Common myeloid progenitor, CD34-positive (primary cell): ENCODE results near the gene C1orf35.

Experiments
- CTCF ChIA-PET: fragments of 350-600 bp; sonication (Branson Sonifier 250); formaldehyde crosslinking; loops from one replicate; lab custom pipeline; 2021; ENCODE audit warnings: antibody characterized with exemption; lab: Charles Lee
- POLR2A ChIA-PET: fragments of 350-600 bp; sonication (Branson Sonifier 250); formaldehyde crosslinking; loops from one replicate; lab custom pipeline; 2021; ENCODE audit warnings: antibody characterized with exemption; lab: Charles Lee
- DNase-seq, 3 donors: peaks; one replicate each; pipeline versions ENCODE4 v3.0.0 to v3.0.0-alpha.2; 2013
- H3K27ac ChIP-seq, 2 experiments: 1 replicate in 1 of 2; 2 replicates in 1 of 2; pipeline ENCODE4 v1.7.0; 2013; ENCODE audit warnings: inconsistent platforms in 2 of 2, low read length in 2 of 2, mild to moderate bottlenecking in 2 of 2, low read depth in 1 of 2, moderate library complexity in 1 of 2; ENCODE audit not compliant: severe bottlenecking in 2 of 2, insufficient read depth in 1 of 2, poor library complexity in 1 of 2
- H3K27me3 ChIP-seq, 5 experiments: replicated peaks in 2 of 5; 1 replicate in 3 of 5; 2 replicates in 2 of 5; pipeline versions ENCODE4 v1.6.1 to v1.7.0; 2013; ENCODE audit warnings: low read length in 4 of 5, mild to moderate bottlenecking in 2 of 5, moderate library complexity in 2 of 5, inconsistent platforms in 1 of 5; ENCODE audit not compliant: insufficient read depth in 5 of 5, control insufficient read depth in 4 of 5
- H3K36me3 ChIP-seq, 4 experiments: 1 replicate in 2 of 4; 2 replicates in 2 of 4; pipeline versions ENCODE4 v1.6.1 to v1.7.0; 2013; ENCODE audit warnings: low read length in 3 of 4, control low read depth in 1 of 4, mild to moderate bottlenecking in 1 of 4; ENCODE audit not compliant: control insufficient read depth in 4 of 4, insufficient read depth in 4 of 4
- H3K4me1 ChIP-seq, 4 experiments: 1 replicate in 3 of 4; 2 replicates in 1 of 4; pipeline versions ENCODE4 v1.6.1 to v1.7.1; 2013; ENCODE audit warnings: low read length in 3 of 4, mild to moderate bottlenecking in 3 of 4, control low read depth in 1 of 4, inconsistent platforms in 1 of 4, moderate library complexity in 1 of 4; ENCODE audit not compliant: control insufficient read depth in 4 of 4, insufficient read depth in 4 of 4; ENCODE audit errors: control extremely low read depth in 1 of 4
- H3K4me3 ChIP-seq, 7 experiments: 1 replicate in 4 of 7; 2 replicates in 3 of 7; pipeline versions ENCODE4 v1.5.1 to v1.7.0; 2013; ENCODE audit warnings: mild to moderate bottlenecking in 7 of 7, low read length in 6 of 7, moderate library complexity in 6 of 7, inconsistent platforms in 2 of 7, low read depth in 2 of 7, control low read depth in 1 of 7; ENCODE audit not compliant: insufficient read depth in 4 of 7, control insufficient read depth in 1 of 7; ENCODE audit errors: extremely low read depth in 1 of 7
- H3K9me3 ChIP-seq, 5 experiments: 1 replicate in 4 of 5; 2 replicates in 1 of 5; pipeline versions ENCODE4 v1.6.1 to v1.7.1; 2013; ENCODE audit warnings: low read length in 4 of 5, mild to moderate bottlenecking in 2 of 5, inconsistent platforms in 1 of 5, low read depth in 1 of 5, moderate library complexity in 1 of 5; ENCODE audit not compliant: control insufficient read depth in 4 of 5, insufficient read depth in 2 of 5; ENCODE audit errors: control extremely low read depth in 1 of 5
- WGBS: methylation state at CpG from one replicate; pipeline ENCODE4 v1.1.5; 2013; ENCODE audit not compliant: insufficient coverage; 5-methylcytosine and 5-hydroxymethylcytosine counted together

C1orf35 gene

DNA sequence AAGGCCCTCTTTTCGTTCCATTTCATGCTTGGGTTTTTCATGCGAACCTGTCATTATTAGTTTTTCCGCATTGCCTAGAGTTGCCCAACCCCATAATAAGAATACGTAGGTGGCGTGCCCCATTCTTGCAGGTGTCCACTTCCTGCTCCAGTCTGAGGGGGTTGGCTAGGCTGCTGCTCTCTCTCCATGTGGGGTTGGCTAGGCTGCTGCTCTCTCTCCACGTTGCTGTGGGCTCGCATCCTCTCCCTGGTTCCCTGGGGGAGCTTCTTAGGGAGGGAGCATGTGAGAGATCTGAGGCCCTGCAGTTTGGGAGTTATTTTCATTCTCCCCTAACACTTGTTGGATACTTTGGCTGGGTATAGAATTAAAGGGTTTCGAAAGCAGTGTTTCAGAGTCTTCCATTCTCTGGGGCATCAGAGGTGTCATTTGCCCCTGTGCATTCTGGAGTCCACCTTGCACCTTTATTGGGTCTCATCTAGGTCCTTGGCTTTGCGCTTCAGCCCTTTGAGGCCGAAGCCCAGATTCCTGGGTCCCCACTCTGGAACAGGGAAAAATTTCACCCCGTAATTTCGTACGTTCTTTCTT is 8.6 kb downstream of the C1orf35 start:
- Histone ChIP-seq H3K36me3 (peaks cover 5 to 83% (median 35%) of the 10 kb centered on the region in 4 experiments), H3K4me1 (peaks cover 5 to 28% (median 20%) of the 10 kb centered on the region in 4 experiments), H3K9me3 (peaks cover 0 to 17% (median 11%) of the 10 kb centered on the region in 5 experiments), H3K4me3 (no peak overlapping the region), H3K27me3 (no peaks in the 10 kb centered on the region), H3K27ac (no peak overlapping the region)
- ChIA-PET CTCF (interaction anchor here (1.2 kb wide), 1 partner anchor 96 kb away, joined by 3 read pairs; no protein-coding TSS in a partner anchor), POLR2A (no interaction called here)
- WGBS, result 98% methylated on average over 8 of the region's 13 CpGs
- no peak for DNase-seq

DNA sequence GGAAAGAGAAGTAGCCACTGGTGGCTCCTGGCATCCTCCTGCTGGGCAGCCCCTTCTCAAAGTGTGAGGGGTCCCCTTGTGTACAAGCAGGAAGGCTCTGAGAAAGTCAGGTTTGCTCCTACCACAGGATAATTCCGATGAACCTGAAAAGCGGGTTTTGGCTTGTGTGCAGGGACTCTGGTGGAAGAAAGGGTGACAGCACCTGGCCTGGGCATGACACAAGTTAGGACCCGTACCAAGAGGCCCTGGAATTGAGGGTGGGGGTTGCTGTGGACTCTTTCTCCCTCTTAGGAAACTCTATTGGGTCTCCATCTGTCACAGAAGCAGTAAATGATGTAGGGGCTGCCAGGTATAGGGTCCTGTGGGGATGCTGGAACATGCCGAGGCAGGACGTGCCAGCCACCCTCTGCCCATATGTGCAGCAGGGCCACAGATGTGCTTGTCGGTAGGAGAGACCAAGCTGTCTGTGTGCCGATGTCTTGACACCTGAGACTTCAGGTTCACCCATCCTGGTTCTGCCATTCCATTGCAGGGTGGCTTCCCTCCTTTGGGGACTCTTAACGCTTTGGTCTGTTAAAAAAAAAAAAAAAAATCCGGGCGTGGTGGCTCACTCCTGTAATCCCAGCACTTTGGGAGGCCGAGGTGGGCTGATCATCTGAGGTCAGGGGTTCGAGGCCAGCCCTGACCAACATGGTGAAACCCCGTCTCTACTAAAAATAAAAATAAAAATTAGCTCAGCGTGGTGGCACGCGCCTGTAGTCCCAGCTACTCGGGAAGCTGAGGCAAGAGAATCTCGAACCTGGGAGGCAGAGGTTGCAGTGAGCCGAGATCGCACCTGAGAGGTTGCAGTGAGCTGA is 9.8 kb downstream of the C1orf35 start:
- H3K4me1 ChIP-seq, result peaks cover 13 to 41% (median 32%) of the 10 kb centered on the region in 4 experiments
- no peak overlapping the region for H3K27ac ChIP-seq
- 100% methylated on average over 15 of the region's 20 CpGs for WGBS
- POLR2A ChIA-PET, result interaction anchor here (1.4 kb wide), 1 partner anchor 11 kb away, joined by 3 read pairs; no protein-coding TSS in a partner anchor
- CTCF ChIA-PET, result interaction anchor here (1.1 to 1.6 kb wide), 3 partner anchors 10 to 94 kb away, joined by 3 read pairs; no protein-coding TSS in a partner anchor
- H3K36me3 ChIP-seq, result peaks cover 0 to 81% (median 31%) of the 10 kb centered on the region in 4 experiments
- no peaks in the 10 kb centered on the region for H3K27me3 ChIP-seq
- no peak overlapping the region for H3K4me3 ChIP-seq
- H3K9me3 ChIP-seq, result peaks cover 0 to 17% (median 11%) of the 10 kb centered on the region in 5 experiments
- no peak for DNase-seq

DNA sequence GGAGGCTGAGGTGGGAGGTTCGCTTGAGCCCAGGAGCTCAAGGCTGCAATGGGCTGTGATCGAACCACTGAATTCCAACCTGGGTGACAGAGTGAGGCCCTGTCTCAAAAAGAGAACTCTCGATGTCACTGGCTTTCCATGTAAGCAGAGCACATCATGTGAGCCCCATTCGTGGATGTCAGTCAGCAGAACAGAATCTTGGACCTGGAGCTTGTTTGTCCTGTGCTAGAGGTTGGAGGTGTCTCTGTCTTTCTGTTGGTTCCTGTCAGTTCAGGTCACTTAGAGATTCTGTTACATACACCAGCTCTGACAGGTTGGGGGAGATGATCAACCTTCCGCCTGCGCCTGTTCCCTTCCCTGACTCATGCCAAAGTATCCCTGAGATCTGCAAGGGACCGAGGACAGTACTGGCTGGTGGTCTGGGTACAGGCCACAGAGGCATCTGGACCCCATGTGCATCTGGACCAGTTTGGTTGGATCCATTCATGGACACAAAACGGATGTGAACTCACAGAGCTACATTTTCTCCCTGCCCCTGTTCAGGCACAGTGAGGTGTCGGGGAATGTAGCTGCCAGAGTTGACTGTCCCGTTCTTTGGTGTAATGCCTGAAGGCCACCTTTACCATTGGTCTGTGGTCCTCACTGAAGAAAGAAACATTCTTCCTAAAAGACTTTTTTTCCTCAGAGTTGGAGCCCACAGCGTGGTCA is 10.6 kb downstream of the C1orf35 start:
- DNase-seq, result no peak
- peaks cover 17 to 49% (median 40%) of the 10 kb centered on the region in 4 experiments for H3K4me1 ChIP-seq
- H3K9me3 ChIP-seq, result peaks cover 0 to 17% (median 11%) of the 10 kb centered on the region in 5 experiments
- H3K4me3 ChIP-seq, result no peak overlapping the region
- H3K27me3 ChIP-seq, result no peaks in the 10 kb centered on the region
- peaks cover 0 to 79% (median 26%) of the 10 kb centered on the region in 4 experiments for H3K36me3 ChIP-seq
- CTCF ChIA-PET, result interaction anchor here (1.1 to 2.0 kb wide), 4 partner anchors 8 to 27 kb away, joined by 3 to 7 read pairs (median 3); no protein-coding TSS in a partner anchor
- 96% methylated on average over 9 of the region's 11 CpGs for WGBS
- POLR2A ChIA-PET, result interaction anchor here (1.4 kb wide), 1 partner anchor 11 kb away, joined by 3 read pairs; no protein-coding TSS in a partner anchor
- H3K27ac ChIP-seq, result no peak overlapping the region

DNA sequence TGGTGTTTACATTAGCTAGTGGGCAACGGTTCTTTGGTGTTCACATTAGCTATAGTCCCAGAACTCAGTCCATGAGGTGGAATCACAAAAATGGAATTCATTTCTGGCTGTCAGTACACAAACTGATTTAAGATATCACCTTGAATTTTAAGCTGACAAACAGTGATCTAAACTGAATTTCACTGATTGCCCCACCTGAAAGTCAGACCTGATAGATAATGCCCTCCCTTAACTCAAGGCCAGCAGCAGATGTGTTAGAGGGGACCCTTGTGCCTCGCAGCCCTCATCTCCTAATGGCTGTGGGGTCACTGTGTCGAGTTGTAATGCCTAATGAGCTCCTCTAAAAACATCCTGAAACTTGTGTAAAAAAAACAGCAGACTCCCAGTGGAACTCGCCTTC is 12.0 kb downstream of the C1orf35 start:
- 97% methylated on average over 4 of the region's 4 CpGs for WGBS
- peaks cover 0 to 17% (median 11%) of the 10 kb centered on the region in 5 experiments for H3K9me3 ChIP-seq
- peaks cover 0 to 70% (median 18%) of the 10 kb centered on the region in 4 experiments for H3K36me3 ChIP-seq
- H3K27ac ChIP-seq, result no peak overlapping the region
- CTCF ChIA-PET, result interaction anchor here (0.9 to 2.8 kb wide), 5 partner anchors 9 to 92 kb away, joined by 3 to 10 read pairs (median 5); no protein-coding TSS in a partner anchor
- peak overlapping the region in 1 of 7 experiments; percentile 25 for H3K4me3 ChIP-seq
- no peak for DNase-seq
- POLR2A ChIA-PET, result interaction anchor here (0.5 kb wide), 1 partner anchor 21 kb away, joined by 3 read pairs; no protein-coding TSS in a partner anchor
- H3K27me3 ChIP-seq, result no peaks in the 10 kb centered on the region
- peaks cover 23 to 63% (median 54%) of the 10 kb centered on the region in 4 experiments for H3K4me1 ChIP-seq

DNA sequence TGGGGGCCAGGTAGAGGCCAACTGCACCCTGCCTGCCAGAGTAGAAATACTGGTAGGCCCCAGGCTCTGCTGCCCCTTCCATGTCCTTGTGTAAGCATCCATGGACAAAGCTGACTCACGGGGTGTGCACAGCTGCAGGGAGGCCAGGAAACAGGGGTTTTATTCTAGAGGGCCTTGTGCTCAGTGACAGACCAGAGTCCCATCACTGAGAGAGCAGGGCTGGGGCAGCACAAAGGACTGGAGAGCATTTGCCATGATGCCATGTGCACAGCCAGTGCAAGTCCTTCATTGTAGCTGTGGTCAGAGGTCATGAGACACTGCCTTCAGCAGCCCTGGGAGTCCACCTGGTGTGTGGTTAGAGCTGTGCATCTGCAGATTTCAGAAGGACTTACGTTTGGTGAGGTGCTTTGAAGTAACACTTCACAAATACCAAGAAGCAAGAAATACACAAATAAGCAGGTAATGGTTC is 12.5 kb downstream of the C1orf35 start:
- Histone ChIP-seq H3K27ac (no peak overlapping the region), H3K9me3 (peaks cover 0 to 17% (median 11%) of the 10 kb centered on the region in 5 experiments), H3K4me3 (peak overlapping the region in 2 of 7 experiments; percentile 25 to 57), H3K36me3 (peaks cover 0 to 68% (median 18%) of the 10 kb centered on the region in 4 experiments), H3K27me3 (no peaks in the 10 kb centered on the region), H3K4me1 (peaks cover 24 to 67% (median 59%) of the 10 kb centered on the region in 4 experiments)
- DNase-seq, result no peak
- 20% methylated on average over 1 of the region's 2 CpGs for WGBS
- ChIA-PET POLR2A (no interaction called here), CTCF (interaction anchor here (0.9 to 2.8 kb wide), 5 partner anchors 10 to 92 kb away, joined by 3 to 10 read pairs (median 5); no protein-coding TSS in a partner anchor)
